Peyer's patch (tissue), 4 donors: Measurements from ENCODE around the gene CRELD2. TPM values are rescaled to one million over a fixed set of nuclear protein-coding genes. Genes with fewer than 3 reads are reported as not detected.

Experiments
- DNase-seq, 3 donors: peaks; one replicate each; pipeline ENCODE4 v3.0.0-alpha.2; 2017 to 2019
- H3K27ac ChIP-seq, 4 donors: fragments of 200-600 bp; sonication (generic); one replicate each; pipeline ENCODE4 v1.5.1; 2016 to 2019
- H3K27me3 ChIP-seq, 2 donors: fragments of 200-600 bp; sonication (generic); one replicate each; pipeline ENCODE4 v1.5.1; 2019
- H3K36me3 ChIP-seq, 3 donors: fragments of 200-600 bp; sonication (generic); one replicate each; pipeline ENCODE4 v1.5.1; 2016 to 2019
- H3K4me1 ChIP-seq, 4 donors: fragments of 200-600 bp; sonication (generic); one replicate each; pipeline ENCODE4 v1.5.1; 2016 to 2019
- H3K4me3 ChIP-seq, 4 donors: fragments of 200-600 bp; sonication (generic); 1 replicate in 3 of 4; 2 replicates in 1 of 4; pipeline ENCODE4 v1.5.1; 2016 to 2019; ENCODE audit warnings: mild to moderate bottlenecking in 1 of 4
- H3K9me3 ChIP-seq, 4 donors: fragments of 200-600 bp; sonication (generic); one replicate each; pipeline ENCODE4 v1.5.1; 2016 to 2019; ENCODE audit warnings: mild to moderate bottlenecking in 1 of 4
- POLR2A ChIP-seq, 2 donors: fragments of 450-650 bp; IDR thresholded peaks; one replicate each; pipeline ENCODE4 v1.5.1; 2017; ENCODE audit warnings: antibody characterized with exemption in 2 of 2, mild to moderate bottlenecking in 2 of 2, moderate library complexity in 2 of 2
- total RNA-seq, 4 donors: library from RNA; depleted of rRNA; stranded (reverse); fragments of >200 nt; gene quantifications; one replicate each; pipeline ENCODE4 v1.1.0, GENCODE V29; 2016
- TF ChIP-seq, protein P1 (sequence below), 6 experiments: fragments of 450-650 bp in 4 of 6; fragments of 200-600 bp in 2 of 6; sonication (generic) in 1 of 6; IDR thresholded peaks; one replicate each; pipeline ENCODE4 v1.5.1; 2017 to 2019; ENCODE audit warnings: antibody characterized with exemption in 6 of 6, mild to moderate bottlenecking in 3 of 6, moderate library complexity in 1 of 6

The CRELD2 gene
- total RNA-seq, 4 donors from 2014 or later, result 33.3 to 52.0 (median 41.1) TPM

DNA sequence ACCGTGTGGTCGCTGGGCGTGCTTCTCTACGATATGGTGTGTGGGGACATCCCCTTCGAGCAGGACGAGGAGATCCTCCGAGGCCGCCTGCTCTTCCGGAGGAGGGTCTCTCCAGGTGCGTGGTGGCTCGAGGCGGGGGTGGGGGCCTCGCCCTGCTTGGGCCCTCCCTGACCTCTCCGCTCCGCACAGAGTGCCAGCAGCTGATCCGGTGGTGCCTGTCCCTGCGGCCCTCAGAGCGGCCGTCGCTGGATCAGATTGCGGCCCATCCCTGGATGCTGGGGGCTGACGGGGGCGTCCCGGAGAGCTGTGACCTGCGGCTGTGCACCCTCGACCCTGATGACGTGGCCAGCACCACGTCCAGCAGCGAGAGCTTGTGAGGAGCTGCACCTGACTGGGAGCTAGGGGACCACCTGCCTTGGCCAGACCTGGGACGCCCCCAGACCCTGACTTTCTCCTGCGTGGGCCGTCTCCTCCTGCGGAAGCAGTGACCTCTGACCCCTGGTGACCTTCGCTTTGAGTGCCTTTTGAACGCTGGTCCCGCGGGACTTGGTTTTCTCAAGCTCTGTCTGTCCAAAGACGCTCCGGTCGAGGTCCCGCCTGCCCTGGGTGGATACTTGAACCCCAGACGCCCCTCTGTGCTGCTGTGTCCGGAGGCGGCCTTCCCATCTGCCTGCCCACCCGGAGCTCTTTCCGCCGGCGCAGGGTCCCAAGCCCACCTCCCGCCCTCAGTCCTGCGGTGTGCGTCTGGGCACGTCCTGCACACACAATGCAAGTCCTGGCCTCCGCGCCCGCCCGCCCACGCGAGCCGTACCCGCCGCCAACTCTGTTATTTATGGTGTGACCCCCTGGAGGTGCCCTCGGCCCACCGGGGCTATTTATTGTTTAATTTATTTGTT is 44.6 kb downstream of the CRELD2 start:
- peak in 2 of 3 donors; percentile 57 to 60 for DNase-seq
- Histone ChIP-seq H3K4me3 (peak overlapping the region; percentile 65 to 100 (median 98)), H3K4me1 (peaks cover 3 to 66% (median 44%) of the 10 kb centered on the region in 4 donors)

DNA sequence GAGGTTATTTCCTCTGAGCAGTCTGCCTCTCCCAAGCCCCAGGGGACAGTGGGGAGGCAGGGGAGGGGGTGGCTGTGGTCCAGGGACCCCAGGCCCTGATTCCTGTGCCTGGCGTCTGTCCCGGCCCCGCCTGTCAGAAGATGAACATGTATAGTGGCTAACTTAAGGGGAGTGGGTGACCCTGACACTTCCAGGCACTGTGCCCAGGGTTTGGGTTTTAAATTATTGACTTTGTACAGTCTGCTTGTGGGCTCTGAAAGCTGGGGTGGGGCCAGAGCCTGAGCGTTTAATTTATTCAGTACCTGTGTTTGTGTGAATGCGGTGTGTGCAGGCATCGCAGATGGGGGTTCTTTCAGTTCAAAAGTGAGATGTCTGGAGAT is 45.2 kb downstream of the CRELD2 start:
- H3K4me3 ChIP-seq, result peak overlapping the region in 3 of 4 donors; percentile 65 to 99 (median 96)
- no peaks in the 10 kb centered on the region for H3K27me3 ChIP-seq
- peak overlapping the region; percentile 86 to 99 (median 98) for H3K27ac ChIP-seq
- H3K4me1 ChIP-seq, result peaks cover 3 to 67% (median 44%) of the 10 kb centered on the region in 4 donors
- no peak for TF ChIP-seq POLR2A (IDR thresholded peaks at IDR 0.05)
- TF ChIP-seq, protein P1, sequence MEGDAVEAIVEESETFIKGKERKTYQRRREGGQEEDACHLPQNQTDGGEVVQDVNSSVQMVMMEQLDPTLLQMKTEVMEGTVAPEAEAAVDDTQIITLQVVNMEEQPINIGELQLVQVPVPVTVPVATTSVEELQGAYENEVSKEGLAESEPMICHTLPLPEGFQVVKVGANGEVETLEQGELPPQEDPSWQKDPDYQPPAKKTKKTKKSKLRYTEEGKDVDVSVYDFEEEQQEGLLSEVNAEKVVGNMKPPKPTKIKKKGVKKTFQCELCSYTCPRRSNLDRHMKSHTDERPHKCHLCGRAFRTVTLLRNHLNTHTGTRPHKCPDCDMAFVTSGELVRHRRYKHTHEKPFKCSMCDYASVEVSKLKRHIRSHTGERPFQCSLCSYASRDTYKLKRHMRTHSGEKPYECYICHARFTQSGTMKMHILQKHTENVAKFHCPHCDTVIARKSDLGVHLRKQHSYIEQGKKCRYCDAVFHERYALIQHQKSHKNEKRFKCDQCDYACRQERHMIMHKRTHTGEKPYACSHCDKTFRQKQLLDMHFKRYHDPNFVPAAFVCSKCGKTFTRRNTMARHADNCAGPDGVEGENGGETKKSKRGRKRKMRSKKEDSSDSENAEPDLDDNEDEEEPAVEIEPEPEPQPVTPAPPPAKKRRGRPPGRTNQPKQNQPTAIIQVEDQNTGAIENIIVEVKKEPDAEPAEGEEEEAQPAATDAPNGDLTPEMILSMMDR (IDR thresholded peaks at IDR 0.05), result no peak
- H3K9me3 ChIP-seq, result peaks cover 0 to 3% (median 0%) of the 10 kb centered on the region in 4 donors
- DNase-seq, result peak in 1 of 3 donors; percentile 47
- H3K36me3 ChIP-seq, result peaks cover 0 to 40% (median 0%) of the 10 kb centered on the region in 3 donors

More for the DNA sequence above, 44.6 kb downstream of the CRELD2 start:
- Histone ChIP-seq H3K9me3 (peaks cover 0 to 3% (median 0%) of the 10 kb centered on the region in 4 donors), H3K27me3 (no peaks in the 10 kb centered on the region), H3K36me3 (peaks cover 0 to 40% (median 0%) of the 10 kb centered on the region in 3 donors), H3K27ac (peak overlapping the region; percentile 86 to 99 (median 98))
- TF ChIP-seq POLR2A (IDR thresholded peaks at IDR 0.05), result no peak
- TF ChIP-seq, protein P1 (IDR thresholded peaks at IDR 0.05), result no peak

DNA sequence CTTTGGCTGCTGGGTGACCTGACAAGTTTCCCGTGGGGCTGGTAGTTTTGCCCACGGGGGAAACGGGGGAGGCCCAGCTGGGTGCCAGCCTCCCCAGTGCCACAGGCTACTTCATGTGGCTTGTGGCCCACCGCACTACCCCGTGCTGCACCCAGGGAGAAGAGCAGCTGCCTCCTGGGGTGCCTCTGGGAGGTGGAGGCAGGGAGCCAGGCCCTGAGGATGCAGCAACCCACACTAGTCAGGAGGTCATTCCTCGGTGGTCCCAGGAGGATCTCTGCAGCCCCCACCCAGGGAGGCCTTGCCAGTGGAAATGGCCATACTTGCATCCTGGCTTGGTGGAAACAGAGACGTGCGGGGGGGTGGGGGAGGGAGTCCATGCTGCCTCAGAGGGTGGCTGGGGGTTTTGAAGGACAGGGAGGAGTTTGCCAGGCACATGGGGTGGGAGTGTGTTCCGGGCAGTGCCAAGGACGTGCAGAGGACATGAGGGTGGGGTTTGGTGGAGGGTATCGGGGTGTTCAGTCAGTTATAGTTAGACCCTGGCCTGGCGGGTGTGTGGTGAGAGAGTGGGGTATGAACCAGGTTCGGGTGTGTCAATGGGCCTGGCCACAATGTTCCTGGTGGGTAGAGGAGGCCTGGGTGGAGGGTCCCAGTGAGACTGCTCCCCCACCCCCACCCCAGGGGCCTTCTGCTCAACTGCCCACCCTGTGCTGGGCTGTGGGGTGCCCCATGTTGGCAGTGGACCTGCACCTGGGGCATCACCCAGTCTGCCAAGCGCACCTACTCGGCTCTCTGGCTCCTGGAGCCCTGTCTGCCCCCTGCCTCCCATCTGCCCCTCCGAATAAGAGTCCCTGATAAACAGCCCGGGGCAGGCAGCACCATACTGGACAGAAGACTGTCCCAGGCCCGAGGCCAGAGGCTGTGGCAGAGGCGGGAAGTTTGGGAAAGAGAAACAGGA is 46.0 kb downstream of the CRELD2 start:
- peaks cover 0 to 3% (median 0%) of the 10 kb centered on the region in 4 donors for H3K9me3 ChIP-seq
- H3K4me3 ChIP-seq, result peak overlapping the region in 2 of 4 donors; percentile 96 to 99
- H3K27ac ChIP-seq, result peak overlapping the region; percentile 86 to 99 (median 98)
- H3K27me3 ChIP-seq, result no peaks in the 10 kb centered on the region
- DNase-seq, result peak in 2 of 3 donors; percentile 45 to 51
- TF ChIP-seq, protein P1 (IDR thresholded peaks at IDR 0.05), result no peak
- TF ChIP-seq POLR2A (IDR thresholded peaks at IDR 0.05), result no peak
- H3K36me3 ChIP-seq, result peaks cover 0 to 40% (median 0%) of the 10 kb centered on the region in 3 donors
- H3K4me1 ChIP-seq, result peaks cover 0 to 65% (median 42%) of the 10 kb centered on the region in 4 donors

DNA sequence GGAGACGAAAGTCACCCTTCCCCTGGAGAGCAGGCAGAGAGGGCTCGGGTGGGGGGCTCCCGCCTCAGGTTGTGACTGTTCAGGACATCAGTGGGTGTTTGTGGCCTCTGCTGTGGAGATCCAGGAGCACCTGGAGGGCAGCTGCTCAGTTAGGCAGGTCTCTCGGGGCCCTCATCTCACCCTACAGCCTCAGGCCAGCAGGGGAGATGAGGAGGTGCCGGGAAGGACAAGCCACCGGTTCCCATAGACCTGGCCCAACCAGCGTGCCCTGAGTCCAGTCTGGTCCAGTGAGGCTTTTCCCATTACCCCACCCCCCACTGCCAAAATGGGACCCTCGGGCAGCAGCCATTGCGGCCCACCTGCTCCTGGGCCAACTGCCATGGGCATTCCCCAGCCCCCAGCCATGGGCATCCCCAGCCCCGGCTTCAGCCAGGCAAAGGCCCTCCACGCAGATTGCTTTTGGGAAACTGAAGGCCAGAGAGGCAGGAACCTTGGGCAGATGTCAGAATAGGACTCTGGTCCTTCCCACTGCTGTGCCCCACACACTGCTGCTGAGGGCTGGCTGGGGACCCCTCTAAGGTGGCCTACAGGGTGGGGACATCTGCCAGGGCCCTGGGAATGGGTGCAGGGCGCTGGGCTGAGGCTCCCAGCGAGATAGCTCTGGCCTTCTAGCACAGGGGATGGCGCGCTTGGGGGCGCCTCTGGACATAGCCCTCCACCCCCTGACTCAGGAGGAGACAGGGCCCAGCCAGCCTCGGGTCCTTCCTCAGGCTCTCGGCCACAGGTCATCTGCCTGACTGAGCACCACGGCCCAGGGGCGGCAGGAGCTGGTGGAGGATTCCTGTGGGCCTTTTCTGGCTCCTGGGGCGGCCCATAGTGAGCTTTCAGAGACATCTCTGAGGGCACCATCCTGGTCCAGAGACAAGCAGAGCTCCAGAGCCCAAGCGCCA is 46.9 kb downstream of the CRELD2 start:
- H3K4me1 ChIP-seq, result peaks cover 6 to 67% (median 41%) of the 10 kb centered on the region in 4 donors
- H3K4me3 ChIP-seq, result no peak overlapping the region

More for the DNA sequence above, 46.9 kb downstream of the CRELD2 start:
- peak in 2 of 3 donors; percentile 45 to 56 for DNase-seq
- Histone ChIP-seq H3K9me3 (peaks cover 0 to 3% (median 0%) of the 10 kb centered on the region in 4 donors), H3K27me3 (no peaks in the 10 kb centered on the region), H3K27ac (peak overlapping the region; percentile 75 to 86 (median 76)), H3K36me3 (peaks cover 0 to 40% (median 0%) of the 10 kb centered on the region in 3 donors)
- no peak for TF ChIP-seq POLR2A (IDR thresholded peaks at IDR 0.05)
- TF ChIP-seq, protein P1 (IDR thresholded peaks at IDR 0.05), result no peak
